Measurements from ENCODE around the gene PTPRM. TPM values are rescaled to one million over a fixed set of nuclear protein-coding genes. Genes with fewer than 3 reads are reported as not detected.
A peak's percentile ranks its signal among the peaks of the same experiment; 100 is the strongest.

Gene PTPRM
- total and polyA plus RNA-seq, 4 donors, result 118 to 160 (median 122) TPM

DNA sequence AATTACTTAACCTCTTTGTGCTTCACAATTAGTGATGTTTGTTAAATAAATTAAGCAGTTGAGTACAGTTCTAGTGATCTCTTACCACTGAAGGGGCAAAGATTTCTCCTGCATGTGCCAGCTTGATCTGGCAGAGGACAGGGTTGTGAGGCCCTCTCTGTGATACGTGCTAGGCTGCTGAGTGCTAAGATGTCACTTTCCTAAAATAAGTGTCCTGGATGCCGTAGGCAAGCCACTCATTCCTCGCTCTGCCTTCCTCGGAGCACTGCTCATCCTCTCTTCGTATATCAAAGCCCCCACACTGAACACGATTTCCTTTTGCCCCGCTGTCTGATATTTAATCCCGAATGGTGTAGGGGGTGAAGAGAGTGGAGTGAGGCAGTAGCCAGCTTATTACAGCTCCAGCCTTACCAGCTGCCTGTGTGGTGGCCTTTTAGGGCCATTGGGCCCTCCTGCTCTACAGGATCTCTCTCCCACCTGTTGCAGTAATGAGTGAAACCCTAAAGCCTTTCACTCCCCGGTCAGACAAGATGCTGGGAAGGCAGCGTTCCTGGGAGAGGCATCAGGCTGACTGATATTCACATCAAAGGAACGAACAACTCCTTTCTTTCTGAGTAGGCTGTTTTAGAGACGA lies 40.5 kb downstream of the PTPRM start:
- Histone ChIP-seq H3K27ac (ENCODE audit: low read depth, low read length) (no peak overlapping the region), H3K4me1 (ENCODE audit: control insufficient read depth, insufficient read depth, low read length) (peaks cover 24% of the 10 kb centered on the region), H3K27me3 (ENCODE audit: control insufficient read depth, insufficient read depth, low read length) (no peaks in the 10 kb centered on the region)

DNA sequence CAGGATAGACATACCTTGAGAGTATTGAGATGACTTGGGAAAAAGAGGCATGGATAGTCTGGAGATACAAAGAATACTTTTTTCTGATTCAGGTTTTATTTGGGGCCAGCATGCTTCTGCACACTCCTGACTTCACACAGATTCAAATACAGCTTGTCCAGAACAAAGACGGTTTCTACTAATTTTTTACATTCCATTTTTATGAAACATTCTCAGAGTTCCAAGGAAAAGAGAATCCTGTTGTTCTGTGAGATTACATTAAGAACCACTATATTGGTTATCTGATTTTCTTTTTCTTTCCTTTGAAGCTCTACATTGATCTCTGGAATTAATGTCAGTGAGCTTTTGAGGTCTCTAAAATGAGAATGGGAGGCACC lies 41.0 kb downstream of the PTPRM start:
- no peak overlapping the region for H3K4me3 ChIP-seq (ENCODE audit: low read depth, low read length)
- no peaks in the 10 kb centered on the region for H3K9me3 ChIP-seq (ENCODE audit: control insufficient read depth, insufficient read depth, low read length)
- no peak overlapping the region for H3K27ac ChIP-seq (ENCODE audit: low read depth, low read length)
- WGBS (ENCODE audit: insufficient coverage), result no CpG with 5 or more reads among the region's 1 CpG
- no peaks in the 10 kb centered on the region for H3K27me3 ChIP-seq (ENCODE audit: control insufficient read depth, insufficient read depth, low read length)
- peaks cover 21% of the 10 kb centered on the region for H3K4me1 ChIP-seq (ENCODE audit: control insufficient read depth, insufficient read depth, low read length)
- no peaks in the 10 kb centered on the region for H3K36me3 ChIP-seq (ENCODE audit: control insufficient read depth, insufficient read depth, low read length)
- no peak for DNase-seq (ENCODE audit: low read depth in 4 of 6, low spot score in 6 of 6)

More for the DNA sequence above, 40.5 kb downstream of the PTPRM start:
- H3K4me3 ChIP-seq (ENCODE audit: low read depth, low read length), result no peak overlapping the region
- DNase-seq (ENCODE audit: low read depth in 4 of 6, low spot score in 6 of 6), result no peak
- no peaks in the 10 kb centered on the region for H3K36me3 ChIP-seq (ENCODE audit: control insufficient read depth, insufficient read depth, low read length)
- WGBS (ENCODE audit: insufficient coverage), result 84% methylated on average over 4 of the region's 12 CpGs
- no peaks in the 10 kb centered on the region for H3K9me3 ChIP-seq (ENCODE audit: control insufficient read depth, insufficient read depth, low read length)

DNA sequence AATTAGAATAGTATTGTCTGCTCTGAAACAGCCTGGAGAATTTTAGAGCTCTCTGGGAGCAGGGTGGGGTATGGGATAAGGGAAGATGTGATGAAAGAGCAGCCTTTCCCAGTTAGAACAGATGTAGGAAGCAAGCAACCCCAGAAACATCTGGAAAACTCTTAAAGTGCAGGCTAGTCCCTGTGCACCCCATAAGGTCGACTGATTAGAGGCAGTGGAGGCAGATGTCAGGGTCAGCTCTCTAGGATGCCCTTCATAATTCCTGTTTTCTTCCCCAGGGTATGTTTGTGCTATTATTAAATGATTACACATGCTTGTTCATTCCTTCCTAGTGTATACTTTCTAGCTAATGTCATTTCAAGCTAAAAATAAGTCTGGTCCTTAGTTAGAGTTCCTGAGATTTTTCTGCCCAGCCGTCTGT lies 41.7 kb downstream of the PTPRM start:
- Histone ChIP-seq H3K4me1 (ENCODE audit: control insufficient read depth, insufficient read depth, low read length) (peaks cover 15% of the 10 kb centered on the region), H3K36me3 (ENCODE audit: control insufficient read depth, insufficient read depth, low read length) (no peaks in the 10 kb centered on the region), H3K4me3 (ENCODE audit: low read depth, low read length) (no peak overlapping the region), H3K27ac (ENCODE audit: low read depth, low read length) (no peak overlapping the region), H3K9me3 (ENCODE audit: control insufficient read depth, insufficient read depth, low read length) (no peaks in the 10 kb centered on the region), H3K27me3 (ENCODE audit: control insufficient read depth, insufficient read depth, low read length) (no peaks in the 10 kb centered on the region)
- no peak for DNase-seq (ENCODE audit: low read depth in 4 of 6, low spot score in 6 of 6)
- no CpG with 5 or more reads among the region's 2 CpGs for WGBS (ENCODE audit: insufficient coverage)

DNA sequence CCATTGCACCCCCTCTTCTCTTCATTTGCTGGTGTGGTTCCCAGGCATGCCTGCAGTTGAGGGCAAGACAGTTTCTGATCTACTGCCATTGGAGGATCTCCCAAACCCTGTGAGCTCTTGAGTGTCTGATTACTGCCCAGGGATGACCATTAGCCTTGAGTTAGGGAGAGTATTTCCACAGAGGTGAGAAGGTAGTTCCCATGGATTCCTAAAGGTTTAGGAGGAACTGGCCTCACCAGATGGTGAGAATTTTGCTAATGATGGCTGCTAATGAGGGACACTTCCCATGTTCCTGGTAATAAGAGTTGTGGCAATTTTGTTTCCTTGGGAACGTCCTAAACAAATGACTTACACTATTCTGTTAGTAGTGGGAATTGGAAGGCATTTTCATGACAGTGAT lies 42.5 kb downstream of the PTPRM start:
- no CpG with 5 or more reads among the region's 1 CpG for WGBS (ENCODE audit: insufficient coverage)
- no peak overlapping the region for H3K4me3 ChIP-seq (ENCODE audit: low read depth, low read length)
- DNase-seq (ENCODE audit: low read depth in 4 of 6, low spot score in 6 of 6), result no peak
- no peaks in the 10 kb centered on the region for H3K27me3 ChIP-seq (ENCODE audit: control insufficient read depth, insufficient read depth, low read length)
- H3K27ac ChIP-seq (ENCODE audit: low read depth, low read length), result no peak overlapping the region
- no peaks in the 10 kb centered on the region for H3K36me3 ChIP-seq (ENCODE audit: control insufficient read depth, insufficient read depth, low read length)
- H3K4me1 ChIP-seq (ENCODE audit: control insufficient read depth, insufficient read depth, low read length), result peaks cover 8% of the 10 kb centered on the region
- H3K9me3 ChIP-seq (ENCODE audit: control insufficient read depth, insufficient read depth, low read length), result no peaks in the 10 kb centered on the region

DNA sequence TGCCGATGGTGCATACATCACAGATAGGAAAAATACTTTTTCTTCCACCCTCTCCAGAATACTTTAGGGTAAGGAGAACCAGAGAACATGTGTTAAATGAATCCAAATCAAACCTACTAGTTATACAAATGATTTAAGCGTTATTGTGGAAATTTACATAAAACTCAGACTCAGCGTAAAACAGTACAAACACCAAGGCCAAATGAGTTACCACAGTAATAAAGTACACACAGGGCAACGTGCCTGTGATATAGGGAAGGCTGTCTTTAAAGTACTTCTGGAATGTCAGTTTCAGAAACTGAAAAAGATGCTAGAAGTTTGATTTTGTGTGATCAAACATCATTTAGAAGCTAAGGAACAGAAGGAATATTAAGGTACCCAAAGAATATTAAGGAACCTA lies 46.9 kb downstream of the PTPRM start:
- 50% methylated on average over 1 of the region's 4 CpGs for WGBS (ENCODE audit: insufficient coverage)

DNA sequence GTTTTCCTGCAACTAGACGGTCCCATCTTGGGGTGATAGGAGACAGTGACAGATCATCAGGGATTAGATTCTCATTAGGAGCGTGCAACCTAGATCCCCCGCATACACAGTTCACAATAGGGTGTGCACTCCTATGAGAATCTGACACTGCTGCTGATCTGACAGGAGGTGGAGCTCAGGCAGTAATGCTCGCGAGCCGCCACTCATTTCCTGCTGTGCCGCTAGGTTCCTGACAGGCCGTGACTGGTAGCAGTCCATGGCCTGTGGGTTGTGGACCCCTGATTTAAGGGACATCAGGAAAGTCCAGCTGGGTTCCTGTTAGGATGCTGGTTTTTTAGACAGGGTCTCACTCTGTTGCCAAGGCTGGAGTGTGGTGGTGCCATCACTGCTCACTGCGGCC lies 48.7 kb downstream of the PTPRM start:
- WGBS (ENCODE audit: insufficient coverage), result 97% methylated on average over 8 of the region's 9 CpGs
- no peak for DNase-seq (ENCODE audit: low read depth in 4 of 6, low spot score in 6 of 6)

More for the DNA sequence above, 46.9 kb downstream of the PTPRM start:
- no peak for DNase-seq (ENCODE audit: low read depth in 4 of 6, low spot score in 6 of 6)
- Histone ChIP-seq H3K4me3 (ENCODE audit: low read depth, low read length) (no peak overlapping the region), H3K9me3 (ENCODE audit: control insufficient read depth, insufficient read depth, low read length) (no peaks in the 10 kb centered on the region), H3K27me3 (ENCODE audit: control insufficient read depth, insufficient read depth, low read length) (no peaks in the 10 kb centered on the region), H3K36me3 (ENCODE audit: control insufficient read depth, insufficient read depth, low read length) (no peaks in the 10 kb centered on the region), H3K4me1 (ENCODE audit: control insufficient read depth, insufficient read depth, low read length) (peaks cover 5% of the 10 kb centered on the region), H3K27ac (ENCODE audit: low read depth, low read length) (no peak overlapping the region)

DNA sequence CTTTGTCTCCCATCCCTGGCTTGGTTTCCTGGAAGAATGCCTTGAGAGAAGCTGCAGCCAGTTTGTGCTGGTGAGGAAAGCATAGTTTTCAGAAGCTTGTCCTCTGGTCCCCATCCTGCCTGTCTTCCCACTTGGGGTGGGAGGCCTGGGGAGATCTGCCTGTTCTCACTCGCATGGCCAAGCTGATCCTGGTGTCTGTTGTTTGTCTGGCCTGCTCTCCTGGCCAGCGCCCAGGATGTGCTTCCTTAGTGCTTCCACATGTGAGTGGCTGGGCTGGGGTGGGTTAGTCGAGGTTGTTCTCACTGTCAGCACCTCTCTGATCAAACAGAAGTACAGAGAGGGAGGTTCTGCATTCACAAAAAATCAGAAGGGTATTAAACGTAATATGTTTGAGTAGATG lies 49.5 kb downstream of the PTPRM start:
- H3K4me3 ChIP-seq (ENCODE audit: low read depth, low read length), result no peak overlapping the region
- H3K36me3 ChIP-seq (ENCODE audit: control insufficient read depth, insufficient read depth, low read length), result no peaks in the 10 kb centered on the region
- DNase-seq (ENCODE audit: low read depth in 4 of 6, low spot score in 6 of 6), result no peak
- WGBS (ENCODE audit: insufficient coverage), result no CpG with 5 or more reads among the region's 4 CpGs
- H3K27me3 ChIP-seq (ENCODE audit: control insufficient read depth, insufficient read depth, low read length), result no peaks in the 10 kb centered on the region
- H3K4me1 ChIP-seq (ENCODE audit: control insufficient read depth, insufficient read depth, low read length), result peaks cover 5% of the 10 kb centered on the region
- no peaks in the 10 kb centered on the region for H3K9me3 ChIP-seq (ENCODE audit: control insufficient read depth, insufficient read depth, low read length)
- no peak overlapping the region for H3K27ac ChIP-seq (ENCODE audit: low read depth, low read length)

More for the DNA sequence above, 48.7 kb downstream of the PTPRM start:
- Histone ChIP-seq H3K4me1 (ENCODE audit: control insufficient read depth, insufficient read depth, low read length) (peaks cover 5% of the 10 kb centered on the region), H3K9me3 (ENCODE audit: control insufficient read depth, insufficient read depth, low read length) (no peaks in the 10 kb centered on the region), H3K27ac (ENCODE audit: low read depth, low read length) (no peak overlapping the region), H3K27me3 (ENCODE audit: control insufficient read depth, insufficient read depth, low read length) (no peaks in the 10 kb centered on the region), H3K4me3 (ENCODE audit: low read depth, low read length) (no peak overlapping the region), H3K36me3 (ENCODE audit: control insufficient read depth, insufficient read depth, low read length) (no peaks in the 10 kb centered on the region)

DNA sequence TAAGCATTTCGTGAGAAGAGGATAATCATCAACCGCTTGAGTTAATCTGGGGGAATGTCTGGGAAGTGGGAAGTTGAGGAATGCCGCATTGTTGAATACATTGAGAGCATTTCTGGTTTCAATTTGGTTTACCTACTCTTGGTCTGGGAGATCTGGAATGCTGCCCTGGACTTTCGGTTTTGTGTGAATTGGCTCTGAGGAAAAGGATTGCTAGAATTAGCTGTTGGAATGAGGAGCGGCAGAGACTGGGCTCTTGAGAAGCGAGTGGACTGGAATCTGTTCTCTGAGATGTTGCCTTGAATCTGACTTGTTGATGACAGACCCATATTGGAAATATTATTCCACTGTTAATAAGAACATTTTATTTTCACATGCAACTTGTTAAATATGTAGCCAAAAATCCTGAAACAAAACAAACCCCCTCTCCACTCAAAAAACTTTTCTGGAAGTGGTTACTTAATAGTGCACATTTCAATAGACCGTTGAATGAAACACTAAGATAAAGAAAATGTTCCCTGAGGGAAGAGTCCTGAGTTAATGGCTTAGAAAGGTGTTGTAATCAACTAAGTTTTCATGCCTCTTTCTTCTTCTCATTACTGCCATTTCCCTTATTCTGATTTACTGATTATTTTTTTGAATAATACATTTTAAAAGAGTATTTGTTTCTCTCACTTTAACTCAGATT lies 50.8 kb downstream of the PTPRM start:
- peaks cover 5% of the 10 kb centered on the region for H3K4me1 ChIP-seq (ENCODE audit: control insufficient read depth, insufficient read depth, low read length)
- no peak overlapping the region for H3K4me3 ChIP-seq (ENCODE audit: low read depth, low read length)
- no peaks in the 10 kb centered on the region for H3K36me3 ChIP-seq (ENCODE audit: control insufficient read depth, insufficient read depth, low read length)
- H3K9me3 ChIP-seq (ENCODE audit: control insufficient read depth, insufficient read depth, low read length), result no peaks in the 10 kb centered on the region
- no peak overlapping the region for H3K27ac ChIP-seq (ENCODE audit: low read depth, low read length)
- no peaks in the 10 kb centered on the region for H3K27me3 ChIP-seq (ENCODE audit: control insufficient read depth, insufficient read depth, low read length)
- peak in 3 of 6 donors; percentile 33 to 85 (median 64) for DNase-seq (ENCODE audit: low read depth in 4 of 6, low spot score in 6 of 6)
- 22% methylated on average over 3 of the region's 7 CpGs for WGBS (ENCODE audit: insufficient coverage)

DNA sequence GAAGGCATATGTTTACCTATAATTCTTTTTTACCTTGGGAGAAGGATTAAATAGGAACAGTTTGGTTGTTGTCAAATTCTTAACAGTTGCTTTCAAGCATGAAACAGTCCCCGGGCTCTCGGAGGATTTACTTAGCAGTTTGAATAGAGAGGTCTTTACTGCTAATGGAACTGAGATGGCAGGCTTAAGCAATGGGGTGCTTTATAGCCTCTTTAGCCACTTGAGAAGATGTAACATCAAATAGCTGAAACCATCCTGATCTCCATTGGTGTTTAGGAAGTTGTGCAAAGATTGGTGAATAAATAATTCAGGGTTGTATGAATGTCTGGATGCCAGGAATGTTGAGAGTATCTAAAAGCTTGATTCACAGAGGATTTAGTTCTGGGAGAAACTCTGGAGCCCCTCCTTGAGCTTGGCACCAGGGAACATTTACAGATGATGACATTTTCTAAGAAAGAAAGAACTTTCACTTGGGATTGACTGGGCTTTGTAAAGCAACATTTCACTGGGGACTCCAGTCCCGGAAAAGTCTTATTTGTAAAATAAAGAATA lies 51.9 kb downstream of the PTPRM start:
- H3K9me3 ChIP-seq (ENCODE audit: control insufficient read depth, insufficient read depth, low read length), result no peaks in the 10 kb centered on the region
- H3K27ac ChIP-seq (ENCODE audit: low read depth, low read length), result peak overlapping the region; percentile 0
- peaks cover 5% of the 10 kb centered on the region for H3K4me1 ChIP-seq (ENCODE audit: control insufficient read depth, insufficient read depth, low read length)
- H3K4me3 ChIP-seq (ENCODE audit: low read depth, low read length), result no peak overlapping the region
- no peaks in the 10 kb centered on the region for H3K36me3 ChIP-seq (ENCODE audit: control insufficient read depth, insufficient read depth, low read length)
- H3K27me3 ChIP-seq (ENCODE audit: control insufficient read depth, insufficient read depth, low read length), result no peaks in the 10 kb centered on the region
- 9% methylated on average over 3 of the region's 3 CpGs for WGBS (ENCODE audit: insufficient coverage)
- DNase-seq (ENCODE audit: low read depth in 4 of 6, low spot score in 6 of 6), result peak in 3 of 6 donors; percentile 39 to 90 (median 71)

DNA sequence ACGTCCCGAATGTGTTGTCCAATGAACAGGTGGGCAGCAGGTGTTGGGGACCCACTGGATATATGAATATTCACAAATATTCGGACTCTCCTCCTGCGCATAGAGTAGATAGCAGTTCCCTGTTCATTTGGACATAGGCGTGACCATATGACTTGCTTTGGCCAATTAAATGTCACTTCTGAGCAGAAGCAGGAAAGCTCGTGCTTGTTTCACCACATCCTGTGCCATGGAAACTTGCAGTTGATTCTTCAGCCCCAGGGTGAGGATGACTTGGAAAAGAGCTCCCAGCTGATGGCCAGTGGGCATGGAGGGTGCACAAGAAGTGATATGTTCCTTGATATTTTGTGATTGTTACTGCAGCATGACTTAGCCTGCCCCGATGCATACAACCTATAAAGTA lies 52.6 kb downstream of the PTPRM start:
- no peak for DNase-seq (ENCODE audit: low read depth in 4 of 6, low spot score in 6 of 6)
- H3K4me1 ChIP-seq (ENCODE audit: control insufficient read depth, insufficient read depth, low read length), result peaks cover 5% of the 10 kb centered on the region
- 61% methylated on average over 4 of the region's 7 CpGs for WGBS (ENCODE audit: insufficient coverage)

More for the DNA sequence above, 52.6 kb downstream of the PTPRM start:
- no peak overlapping the region for H3K4me3 ChIP-seq (ENCODE audit: low read depth, low read length)
- H3K27me3 ChIP-seq (ENCODE audit: control insufficient read depth, insufficient read depth, low read length), result no peaks in the 10 kb centered on the region
- no peak overlapping the region for H3K27ac ChIP-seq (ENCODE audit: low read depth, low read length)
- no peaks in the 10 kb centered on the region for H3K9me3 ChIP-seq (ENCODE audit: control insufficient read depth, insufficient read depth, low read length)
- H3K36me3 ChIP-seq (ENCODE audit: control insufficient read depth, insufficient read depth, low read length), result no peaks in the 10 kb centered on the region

Measured in spinal cord (tissue), 10 donors.